HG02973 (cell line): ENCODE measurements around the gene SPN.
"Not testable (repeated sequence)": the region's sequence is repeated elsewhere in the genome, so short reads cannot be mapped to it uniquely, and the experiment has no call there.

ENCODE experiments used
- ATAC-seq: cut with Tn5 transposase; IDR thresholded peaks from one replicate; pipeline ENCODE4 v1.9.1; 2021; ENCODE audit warnings: moderate library complexity; ENCODE audit not compliant: unreplicated experiment

Gene SPN

DNA sequence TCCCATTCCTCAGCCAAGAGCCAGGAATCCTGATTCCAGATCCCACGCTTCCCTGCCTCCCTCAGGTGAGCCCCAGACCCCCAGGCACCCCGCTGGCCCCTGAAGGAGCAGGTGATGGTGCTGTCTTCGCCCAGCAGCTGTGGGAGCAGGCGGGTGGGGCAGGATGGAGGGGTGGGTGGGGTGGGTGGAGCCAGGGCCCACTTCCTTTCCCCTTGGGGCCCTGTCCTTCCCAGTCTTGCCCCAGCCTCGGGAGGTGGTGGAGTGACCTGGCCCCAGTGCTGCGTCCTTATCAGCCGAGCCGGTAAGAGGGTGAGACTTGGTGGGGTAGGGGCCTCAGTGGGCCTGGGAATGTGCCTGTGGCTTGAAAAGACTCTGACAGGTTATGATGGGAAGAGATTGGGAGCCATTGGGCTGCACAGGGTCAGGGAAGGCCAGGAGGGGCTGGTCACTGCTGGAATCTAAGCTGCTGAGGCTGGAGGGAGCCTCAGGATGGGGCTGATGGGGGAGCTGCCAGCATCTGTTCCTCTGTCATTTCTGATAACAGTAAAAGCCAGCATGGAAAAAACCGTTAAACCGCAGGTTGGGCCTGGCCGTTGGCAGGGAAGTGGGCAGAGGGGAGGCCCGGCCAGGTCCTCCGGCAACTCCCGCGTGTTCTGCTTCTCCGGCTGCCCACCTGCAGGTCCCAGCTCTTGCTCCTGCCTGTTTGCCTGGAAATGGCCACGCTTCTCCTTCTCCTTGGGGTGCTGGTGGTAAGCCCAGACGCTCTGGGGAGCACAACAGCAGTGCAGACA lies at the start of gene SPN:
Gene SPN, plus strand, starts transcription at position 232 of the 791 bp plus-strand sequence. Its CDS starts 482 bp downstream, at position 714.
- no peak for ATAC-seq

- ATAC-seq = peak; percentile 34
Observed at GRCh38 chr16:29613307-29614057, 49.6 kb upstream of the SPN start.

DNA sequence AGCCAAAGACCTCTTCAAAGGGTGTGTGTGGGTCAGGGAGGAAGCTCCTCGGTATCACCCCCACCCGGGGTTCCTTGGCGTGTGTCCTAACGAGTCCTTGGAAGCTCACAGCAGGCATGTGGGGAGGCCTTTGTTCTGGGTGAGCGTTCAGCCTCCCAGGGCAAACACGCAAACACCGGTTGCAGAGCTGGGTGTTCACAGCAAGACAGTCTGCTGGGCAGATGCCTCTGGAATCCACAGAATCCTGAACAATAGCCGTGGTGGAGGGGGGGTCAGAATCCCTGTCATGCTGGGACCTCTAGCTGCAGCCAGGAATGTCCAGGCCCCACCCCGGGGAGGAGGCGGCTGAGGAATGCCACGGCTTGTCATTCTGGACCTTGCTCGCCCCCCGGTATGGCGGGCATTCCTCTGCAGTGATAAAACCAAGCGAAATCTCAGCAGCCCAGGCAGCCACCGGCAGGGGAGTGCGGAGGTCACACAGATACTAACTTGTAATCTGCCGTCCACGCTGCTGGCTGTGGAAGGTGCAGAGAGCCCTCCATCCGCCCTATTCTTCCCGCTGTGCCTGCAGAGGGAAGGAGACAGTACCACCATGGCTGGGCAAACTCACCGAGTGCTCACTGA lies 48.2 kb upstream of the SPN start:
- not testable (repeated sequence) for ATAC-seq

DNA sequence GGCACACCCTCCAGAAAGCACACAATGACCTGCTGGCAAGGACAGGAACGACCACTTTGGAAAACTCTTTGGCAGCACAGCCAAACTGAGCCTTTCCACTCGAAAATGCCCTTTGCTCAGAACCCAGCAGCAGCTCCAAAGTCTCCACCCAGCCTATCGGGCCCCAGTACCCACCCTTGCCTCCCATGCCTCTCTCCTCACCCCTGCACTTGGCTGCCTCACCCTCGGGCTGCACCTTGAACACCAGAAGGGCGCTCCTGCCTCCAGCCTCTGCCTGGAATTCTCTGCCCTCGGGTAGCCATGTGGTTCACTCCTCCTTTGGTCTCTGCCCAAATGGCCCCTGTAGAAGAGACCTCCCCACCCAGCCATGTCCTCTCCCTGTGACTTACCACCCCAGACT lies 46.9 kb upstream of the SPN start:
- not testable (repeated sequence) for ATAC-seq

GRCh38 chr16:29620591-29620990 lies 42.5 kb upstream of the SPN start:
- ATAC-seq = not testable (repeated sequence)

DNA sequence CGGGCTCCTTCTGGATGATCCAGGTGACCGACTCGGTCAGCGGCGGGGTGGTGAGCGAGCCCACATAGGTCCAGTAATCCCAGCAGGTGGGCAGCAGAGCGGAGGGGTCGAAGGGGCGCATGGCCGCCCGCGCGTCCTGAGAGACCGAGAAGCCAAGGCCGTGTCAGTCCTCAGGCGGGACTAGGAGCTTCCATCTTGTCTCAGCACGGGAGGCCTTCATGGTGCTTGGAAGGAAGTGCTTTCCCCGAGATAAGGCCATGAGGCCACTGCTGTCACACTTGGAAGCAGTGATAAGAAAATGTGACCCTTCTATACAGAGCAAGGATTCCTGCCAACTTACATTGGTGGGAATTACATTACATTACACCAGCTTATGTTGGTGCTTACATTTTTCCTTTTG lies 40.3 kb upstream of the SPN start:
- not testable (repeated sequence) for ATAC-seq

GRCh38 chr16:29623253-29623652 lies 39.8 kb upstream of the SPN start:
- not testable (repeated sequence) for ATAC-seq

DNA sequence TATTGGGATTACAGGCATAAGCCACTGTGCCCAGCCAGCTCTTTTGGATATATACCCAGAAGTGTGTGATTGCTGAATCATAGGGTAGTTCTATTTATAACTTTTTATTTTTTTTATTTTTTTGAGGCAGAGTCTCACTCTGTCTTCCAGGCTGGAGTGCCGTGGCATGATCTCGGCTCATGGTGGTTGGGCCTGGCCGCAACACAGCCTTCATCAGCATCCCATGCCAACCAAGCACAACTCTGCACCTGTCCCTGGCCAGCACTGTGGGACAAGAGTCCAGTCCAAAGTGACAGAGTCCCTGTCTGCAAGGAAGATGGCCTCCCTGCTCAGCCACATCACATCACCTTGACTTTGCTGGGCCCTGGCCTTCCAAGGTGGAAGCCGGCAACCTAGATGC lies 37.9 kb upstream of the SPN start:
- not testable (repeated sequence) for ATAC-seq

GRCh38 chr16:29626778-29627331 lies 36.2 kb upstream of the SPN start:
- ATAC-seq = peak; percentile 65

GRCh38 chr16:29627661-29628075 lies 35.4 kb upstream of the SPN start:
- not testable (repeated sequence) for ATAC-seq

GRCh38 chr16:29628707-29629106 lies 34.3 kb upstream of the SPN start:
- not testable (repeated sequence) for ATAC-seq

DNA sequence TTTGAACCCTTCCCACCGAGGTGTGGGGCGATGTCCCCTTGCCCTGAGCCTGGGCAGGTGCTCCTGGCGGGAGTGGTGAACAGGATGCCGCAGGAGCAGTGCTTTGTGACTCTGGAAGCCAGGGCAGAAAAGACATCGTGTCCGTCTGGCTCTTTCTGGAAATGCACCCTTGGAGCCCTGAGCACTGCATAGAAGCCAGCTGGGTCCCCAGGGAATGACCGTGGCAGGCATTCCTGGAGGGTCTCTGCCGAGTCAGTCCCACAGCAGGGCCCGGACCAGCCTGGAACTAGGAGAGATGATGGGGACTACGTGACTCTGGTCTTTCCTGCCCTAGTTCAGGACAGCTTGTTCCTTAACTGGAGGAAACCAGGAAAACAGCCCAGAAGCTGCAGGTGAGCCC lies 33.7 kb upstream of the SPN start:
- not testable (repeated sequence) for ATAC-seq

GRCh38 chr16:29631658-29632057 lies 31.4 kb upstream of the SPN start:
- ATAC-seq = not testable (repeated sequence)

GRCh38 chr16:29635902-29636301 lies 27.1 kb upstream of the SPN start:
- not testable (repeated sequence) for ATAC-seq

DNA sequence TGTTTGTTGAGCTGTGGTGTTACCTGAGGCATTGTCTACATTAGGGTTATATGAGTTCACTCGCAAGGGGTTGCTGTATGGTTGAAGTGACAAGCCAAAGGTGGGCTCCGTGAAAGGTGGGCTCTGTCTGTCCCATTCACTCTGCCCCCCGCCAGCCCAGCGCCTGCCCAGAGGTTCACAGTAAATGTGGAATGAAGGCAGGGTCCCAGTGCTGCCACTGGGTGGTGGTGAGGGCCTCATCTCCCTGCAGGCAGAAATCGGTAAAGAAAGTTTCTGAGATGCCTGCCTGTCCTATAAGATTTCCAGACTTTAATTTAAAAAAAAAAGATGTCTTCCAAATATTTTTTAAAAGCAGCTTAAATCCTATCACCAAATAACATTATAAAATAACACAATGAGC lies 26.7 kb upstream of the SPN start:
- not testable (repeated sequence) for ATAC-seq

DNA sequence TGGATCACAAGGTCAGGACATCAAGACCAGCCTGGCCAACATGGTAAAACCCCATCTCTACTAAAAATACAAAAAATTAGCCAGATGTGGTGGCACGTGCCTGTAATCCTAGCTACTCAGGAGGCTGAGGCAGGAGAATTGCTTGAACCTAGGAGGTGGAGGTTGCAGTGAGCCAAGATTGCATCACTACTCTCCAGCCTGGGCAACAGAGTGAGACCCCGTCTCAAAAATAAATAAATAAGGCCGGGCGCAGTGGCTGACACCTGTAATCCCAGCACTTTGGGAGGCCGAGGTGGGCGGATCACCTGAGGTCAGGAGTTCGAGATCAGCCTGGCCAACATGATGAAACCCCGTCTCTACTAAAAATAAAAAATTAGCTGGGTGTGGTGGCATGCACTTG lies 24.3 kb upstream of the SPN start:
- ATAC-seq = not testable (repeated sequence)

DNA sequence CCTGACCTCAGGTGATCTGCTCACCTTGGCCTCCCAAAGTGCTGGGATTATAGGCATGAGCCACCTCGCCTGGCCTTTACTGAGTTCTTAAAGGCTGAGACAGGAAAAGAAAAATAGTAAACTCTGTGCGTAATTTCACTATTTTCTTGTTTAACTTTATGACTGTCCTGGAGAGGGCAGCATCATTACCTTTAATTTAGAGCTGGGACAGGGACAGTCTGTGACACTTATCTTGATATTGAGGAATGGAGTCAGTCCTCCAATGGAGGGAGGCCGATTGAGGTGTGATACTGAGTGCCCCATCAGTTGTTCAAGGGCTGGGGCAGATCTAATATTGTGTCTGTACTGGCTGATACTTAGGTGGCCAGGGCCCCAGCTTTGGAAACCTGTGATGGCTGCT lies 21.5 kb upstream of the SPN start:
- ATAC-seq = no peak

DNA sequence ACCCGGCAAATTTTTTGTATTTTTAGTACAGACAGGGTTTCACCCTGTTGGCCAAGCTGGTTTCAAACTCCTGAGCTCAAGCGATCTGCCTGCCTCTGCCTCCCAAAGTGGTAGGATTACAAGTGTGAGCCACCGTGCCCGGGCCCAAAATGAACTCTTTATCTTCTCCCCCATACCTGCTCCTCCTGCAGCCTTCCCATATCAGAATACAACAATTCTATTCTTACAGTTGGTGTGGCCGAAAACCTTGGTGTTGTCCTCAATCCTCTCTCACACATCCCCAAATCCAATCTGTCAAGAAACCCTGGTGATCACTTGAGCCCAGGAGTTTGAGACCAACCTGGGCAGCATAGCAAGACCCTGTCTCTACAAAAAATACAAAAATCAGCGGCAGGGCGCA lies 19.5 kb upstream of the SPN start:
- no peak for ATAC-seq

GRCh38 chr16:29644338-29644857 lies 18.6 kb upstream of the SPN start:
- peak; percentile 66 for ATAC-seq

DNA sequence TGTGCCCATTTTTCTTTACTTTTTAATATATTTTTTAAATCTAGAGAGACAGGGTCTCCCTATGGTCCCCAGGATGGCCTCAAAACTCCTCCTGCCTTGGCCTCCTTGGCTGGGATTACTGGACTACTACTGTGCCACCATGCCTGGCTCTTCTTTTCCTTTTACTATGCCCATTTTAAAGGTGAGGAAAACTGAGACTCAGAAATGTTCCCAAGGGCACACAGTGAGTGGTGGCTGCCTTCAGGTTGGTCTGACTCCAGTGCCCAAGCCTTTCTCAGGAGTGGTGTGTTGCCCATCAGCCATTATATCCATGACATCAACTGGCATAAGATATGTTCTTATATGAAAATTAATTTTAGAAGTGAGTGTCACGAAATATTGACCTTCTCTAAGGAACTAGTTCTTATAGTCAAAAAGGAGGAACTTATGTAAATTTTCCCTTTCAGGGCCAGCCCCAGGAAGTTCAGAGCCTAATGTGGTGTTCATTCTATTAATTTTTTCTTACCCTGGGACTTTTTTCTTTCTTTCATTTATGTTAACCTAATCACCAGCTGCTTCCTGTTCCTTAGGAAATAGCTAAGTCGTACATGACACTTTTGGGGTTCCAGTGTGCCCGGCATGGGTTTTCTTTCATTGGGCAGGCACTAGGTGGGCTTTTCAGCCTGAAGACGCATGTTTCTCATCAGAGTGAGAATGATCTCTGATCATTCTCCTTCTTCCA lies 17.9 kb upstream of the SPN start:
- ATAC-seq = no peak
